Caco-2 (cell line): ENCODE results near the gene AKAP6. TPM values are rescaled to one million over a fixed set of nuclear protein-coding genes. Genes with fewer than 3 reads are reported as not detected.

Experiments used
- BruUV-seq: library from RNA; stranded (reverse); fragments of 400-500 nt; replicated peaks from 2 replicates; lab custom pipeline; 2021; lab: Mats Ljungman, UMichigan
- CTCF ChIA-PET: fragments of 300-600 bp; sonication (Branson Sonifier 250); formaldehyde crosslinking; loops from one replicate; lab custom pipeline; 2022; ENCODE audit warnings: antibody characterized with exemption; lab: Charles Lee
- POLR2A ChIA-PET: fragments of 300-600 bp; sonication (Branson Sonifier 250); formaldehyde crosslinking; loops from one replicate; lab custom pipeline; 2022; ENCODE audit warnings: antibody characterized with exemption; lab: Charles Lee
- DNase-seq, 2 experiments: peaks; one replicate each; pipeline versions ENCODE4 v3.0.0 to v3.0.0-alpha.2; 2020 to 2022
- H3K27me3 ChIP-seq: replicated peaks from 2 replicates; pipeline ENCODE4 v1.6.0; 2011; ENCODE audit warnings: low read length; ENCODE audit not compliant: control insufficient read depth, insufficient read depth
- H3K36me3 ChIP-seq: 2 replicates; pipeline ENCODE4 v1.5.1; 2011; ENCODE audit warnings: low read length; ENCODE audit not compliant: control insufficient read depth, insufficient read depth
- H3K4me1 ChIP-seq: fragments of 250-450 bp; sonication (Bioruptor Pico); 2 replicates; pipeline ENCODE4 v1.5.1; 2020; ENCODE audit warnings: mild to moderate bottlenecking
- H3K4me3 ChIP-seq: 2 replicates; pipeline ENCODE4 v1.5.1; 2011; ENCODE audit warnings: low read depth, mild to moderate bottlenecking, control low read depth, low read length
- H3K9me3 ChIP-seq: fragments of 250-450 bp; sonication (Bioruptor Pico); 2 replicates; pipeline ENCODE4 v1.5.1; 2020; ENCODE audit warnings: mild to moderate bottlenecking, moderate library complexity
- H3K27ac Mint-ChIP-seq: one replicate; pipeline ENCODE4 v1.8.0; 2022; ENCODE audit warnings: mixed read lengths; ENCODE audit not compliant: unreplicated experiment
- H3K27me3 Mint-ChIP-seq: one replicate; pipeline ENCODE4 v1.8.0; 2022; ENCODE audit warnings: mixed read lengths; ENCODE audit not compliant: insufficient read depth, unreplicated experiment
- H3K36me3 Mint-ChIP-seq: one replicate; pipeline ENCODE4 v1.8.0; 2022; ENCODE audit warnings: mild to moderate bottlenecking, mixed read lengths; ENCODE audit not compliant: insufficient read depth, unreplicated experiment
- H3K4me1 Mint-ChIP-seq: one replicate; pipeline ENCODE4 v1.8.0; 2022; ENCODE audit warnings: low read depth, mixed read lengths; ENCODE audit not compliant: unreplicated experiment
- H3K4me3 Mint-ChIP-seq: one replicate; pipeline ENCODE4 v1.8.0; 2022; ENCODE audit warnings: mild to moderate bottlenecking, moderate library complexity, mixed read lengths; ENCODE audit not compliant: unreplicated experiment
- H3K9me3 Mint-ChIP-seq: one replicate; pipeline ENCODE4 v1.8.0; 2022; ENCODE audit warnings: mixed read lengths; ENCODE audit not compliant: unreplicated experiment
- CTCF ChIP-seq, 2 experiments: fragments of 200-600 bp in 1 of 2; IDR thresholded peaks; 1 replicate in 1 of 2; 2 replicates in 1 of 2; pipeline versions ENCODE4 v1.5.1 to v1.8.0; 2011 to 2022; ENCODE audit warnings: antibody characterized with exemption in 1 of 2, control low read depth in 1 of 2, inconsistent platforms in 1 of 2, low read depth in 1 of 2, low read length in 1 of 2, mild to moderate bottlenecking in 1 of 2, moderate library complexity in 1 of 2; ENCODE audit not compliant: insufficient read depth in 1 of 2, severe bottlenecking in 1 of 2, unreplicated experiment in 1 of 2
- intact Hi-C: fragments of 100-400 bp; cut with micrococcal nuclease; formaldehyde crosslinking; loops from one replicate; pipeline ENCODE4 v1.10.0; 2022; ENCODE audit not compliant: unreplicated experiment
- total RNA-seq: library from RNA; stranded (reverse); gene quantifications from 2 replicates; pipeline ENCODE4 v1.2.3, GENCODE V29; 2022

Gene AKAP6
- total RNA-seq, 1 experiment from 2014 or later = 3.0 TPM

GRCh38 chr14:32436993-32437392 is 107.9 kb downstream of the AKAP6 start:
- Mint-ChIP-seq H3K4me1 (peaks cover 16% of the 10 kb centered on the region), H3K4me3 (no peak overlapping the region), H3K9me3 (no peaks in the 10 kb centered on the region), H3K36me3 (no peaks in the 10 kb centered on the region), H3K27me3 (no peaks in the 10 kb centered on the region), H3K27ac (no peak overlapping the region)
- no TSS peak for BruUV-seq
- TF ChIP-seq CTCF (IDR thresholded peaks at IDR 0.05; ENCODE audit: insufficient read depth in 1 of 2, low read depth in 1 of 2, low read length in 1 of 2, severe bottlenecking in 1 of 2, unreplicated experiment in 1 of 2) = no peak
- H3K4me1 ChIP-seq = no peaks in the 10 kb centered on the region
- no peak overlapping the region for H3K4me3 ChIP-seq
- POLR2A ChIA-PET = no interaction called here
- H3K9me3 ChIP-seq = no peaks in the 10 kb centered on the region
- no peaks in the 10 kb centered on the region for H3K36me3 ChIP-seq
- CTCF ChIA-PET = no interaction called here
- H3K27me3 ChIP-seq = no peaks in the 10 kb centered on the region
- DNase-seq = no peak
- intact Hi-C loops = no loop called here

GRCh38 chr14:32438517-32438916 is 109.4 kb downstream of the AKAP6 start:
- TF ChIP-seq CTCF (IDR thresholded peaks at IDR 0.05; ENCODE audit: insufficient read depth in 1 of 2, low read depth in 1 of 2, low read length in 1 of 2, severe bottlenecking in 1 of 2, unreplicated experiment in 1 of 2) = no peak
- Histone ChIP-seq H3K4me3 (no peak overlapping the region), H3K9me3 (no peaks in the 10 kb centered on the region), H3K27me3 (no peaks in the 10 kb centered on the region), H3K4me1 (no peaks in the 10 kb centered on the region), H3K36me3 (no peaks in the 10 kb centered on the region)
- ChIA-PET CTCF (no interaction called here), POLR2A (no interaction called here)
- BruUV-seq = no TSS peak
- no peak for DNase-seq
- H3K27me3 Mint-ChIP-seq = no peaks in the 10 kb centered on the region
- peaks cover 10% of the 10 kb centered on the region for H3K4me1 Mint-ChIP-seq
- no peaks in the 10 kb centered on the region for H3K36me3 Mint-ChIP-seq
- no peaks in the 10 kb centered on the region for H3K9me3 Mint-ChIP-seq
- no peak overlapping the region for H3K4me3 Mint-ChIP-seq
- intact Hi-C loops = no loop called here
- no peak overlapping the region for H3K27ac Mint-ChIP-seq

GRCh38 chr14:32443890-32444661 is 115.0 kb downstream of the AKAP6 start:
- POLR2A ChIA-PET = no interaction called here
- H3K27me3 Mint-ChIP-seq = no peaks in the 10 kb centered on the region
- H3K36me3 Mint-ChIP-seq = no peaks in the 10 kb centered on the region
- CTCF ChIA-PET = no interaction called here
- BruUV-seq = no TSS peak
- DNase-seq = no peak
- intact Hi-C loops = no loop called here
- no peaks in the 10 kb centered on the region for H3K4me1 ChIP-seq
- H3K27me3 ChIP-seq = no peaks in the 10 kb centered on the region
- H3K4me1 Mint-ChIP-seq = no peaks in the 10 kb centered on the region
- H3K27ac Mint-ChIP-seq = no peak overlapping the region
- H3K9me3 Mint-ChIP-seq = no peaks in the 10 kb centered on the region
- no peak for TF ChIP-seq CTCF (IDR thresholded peaks at IDR 0.05; ENCODE audit: insufficient read depth in 1 of 2, low read depth in 1 of 2, low read length in 1 of 2, severe bottlenecking in 1 of 2, unreplicated experiment in 1 of 2)
- H3K36me3 ChIP-seq = no peaks in the 10 kb centered on the region
- no peak overlapping the region for H3K4me3 Mint-ChIP-seq
- H3K9me3 ChIP-seq = no peaks in the 10 kb centered on the region
- no peak overlapping the region for H3K4me3 ChIP-seq
